ENCODE measurements around the gene MRPS27. TPM values are rescaled to one million over a fixed set of nuclear protein-coding genes. Genes with fewer than 3 reads are reported as not detected.

MRPS27 gene
- total RNA-seq (2014; rRNA removed; shearing (Covaris generic)): 52.7 and 56.4 TPM in 2 replicates

- DNase-seq (ENCODE audit: low spot score): peak; percentile 98
These were observed at the start of gene MRPS27, which contains the start of gene PTCD2 for GRCh38 chr5:72319976-72320752. TSS of gene MRPS27 (minus strand) at chr5:72320240. CDS start at chr5:72320221, 19 bp downstream. TSS of gene PTCD2 (plus strand) at chr5:72320373. CDS start at chr5:72320383, 10 bp downstream.

- DNase-seq (ENCODE audit: low spot score): no peak
These were observed 49.7 kb upstream of the MRPS27 start for GRCh38 chr5:72369711-72370110.

- no peak for DNase-seq (ENCODE audit: low spot score)
These were observed 49.3 kb upstream of the MRPS27 start for GRCh38 chr5:72369301-72369700.

- DNase-seq (ENCODE audit: low spot score): no peak
These were observed 48.2 kb upstream of the MRPS27 start for GRCh38 chr5:72368271-72368670.

- DNase-seq (ENCODE audit: low spot score): peak; percentile 77
These were observed 46.4 kb upstream of the MRPS27 start for GRCh38 chr5:72366324-72366976.

GRCh38 chr5:72364951-72365350, 44.9 kb upstream of the MRPS27 start:
- no peak for DNase-seq (ENCODE audit: low spot score)

- DNase-seq (ENCODE audit: low spot score): no peak
These were observed 44.1 kb upstream of the MRPS27 start for GRCh38 chr5:72364171-72364570.

- no peak for DNase-seq (ENCODE audit: low spot score)
These were observed 43.2 kb upstream of the MRPS27 start for GRCh38 chr5:72363166-72363802.

GRCh38 chr5:72359886-72360285, 39.8 kb upstream of the MRPS27 start:
- DNase-seq (ENCODE audit: low spot score): no peak

- DNase-seq (ENCODE audit: low spot score): no peak
These were observed 38.9 kb upstream of the MRPS27 start for GRCh38 chr5:72358925-72359324.

GRCh38 chr5:72356361-72356760, 36.3 kb upstream of the MRPS27 start:
- DNase-seq (ENCODE audit: low spot score): no peak

- peak; percentile 43 for DNase-seq (ENCODE audit: low spot score)
These were observed 35.8 kb upstream of the MRPS27 start for GRCh38 chr5:72355706-72356299.

GRCh38 chr5:72353046-72353445, 33.0 kb upstream of the MRPS27 start:
- no peak for DNase-seq (ENCODE audit: low spot score)

GRCh38 chr5:72352616-72353015, 32.6 kb upstream of the MRPS27 start:
- no peak for DNase-seq (ENCODE audit: low spot score)

- DNase-seq (ENCODE audit: low spot score): no peak
These were observed 31.3 kb upstream of the MRPS27 start for GRCh38 chr5:72351376-72351775.

GRCh38 chr5:72347801-72348308, 27.8 kb upstream of the MRPS27 start:
- DNase-seq (ENCODE audit: low spot score): no peak

- DNase-seq (ENCODE audit: low spot score): no peak
These were observed 26.4 kb upstream of the MRPS27 start for GRCh38 chr5:72346398-72346797.

- no peak for DNase-seq (ENCODE audit: low spot score)
These were observed 18.7 kb upstream of the MRPS27 start for GRCh38 chr5:72338689-72339209.

- DNase-seq (ENCODE audit: low spot score): no peak
These were observed 17.1 kb upstream of the MRPS27 start for GRCh38 chr5:72337159-72337558.

- DNase-seq (ENCODE audit: low spot score): no peak
These were observed 10.7 kb upstream of the MRPS27 start for GRCh38 chr5:72330712-72331111.

GRCh38 chr5:72328172-72328571, 8.1 kb upstream of the MRPS27 start:
- DNase-seq (ENCODE audit: low spot score): no peak

GRCh38 chr5:72326306-72326649, 6.2 kb upstream of the MRPS27 start:
- no peak for DNase-seq (ENCODE audit: low spot score)

Measured in HT-29 (cell line).